CD4-positive, alpha-beta memory T cell (primary cell): ENCODE data around the gene RPL27A. TPM values are rescaled to one million over a fixed set of nuclear protein-coding genes. Genes with fewer than 3 reads are reported as not detected.

Experiments
- CTCF ChIA-PET: fragments of 350-600 bp; sonication (Branson Sonifier 250); formaldehyde crosslinking; loops from one replicate; lab custom pipeline; 2021; ENCODE audit warnings: inconsistent platforms; ENCODE audit not compliant: partially characterized antibody; lab: Charles Lee
- POLR2A ChIA-PET: fragments of 350-600 bp; sonication (Branson Sonifier 250); formaldehyde crosslinking; loops from one replicate; lab custom pipeline; 2021; ENCODE audit not compliant: partially characterized antibody; lab: Charles Lee
- DNase-seq, 5 donors: peaks; one replicate each; pipeline versions ENCODE4 v3.0.0 to v3.0.0-alpha.2; 2020 to 2022; ENCODE audit warnings: mixed read lengths in 1 of 5
- H3K27ac ChIP-seq: one replicate; pipeline ENCODE4 v1.7.0; 2013; ENCODE audit warnings: low read depth, low read length
- H3K27me3 ChIP-seq: 2 replicates; pipeline ENCODE4 v1.7.0; 2013; ENCODE audit warnings: mild to moderate bottlenecking, low read length, moderate library complexity; ENCODE audit not compliant: insufficient read depth
- H3K36me3 ChIP-seq: 2 replicates; pipeline ENCODE4 v1.7.0; 2013; ENCODE audit warnings: mild to moderate bottlenecking, low read length, moderate library complexity; ENCODE audit not compliant: insufficient read depth
- H3K4me1 ChIP-seq: 2 replicates; pipeline ENCODE4 v1.7.0; 2013; ENCODE audit warnings: mild to moderate bottlenecking, low read length, moderate library complexity; ENCODE audit not compliant: insufficient read depth
- H3K4me3 ChIP-seq, 2 donors: one replicate each; pipeline ENCODE4 v1.7.0; 2013; ENCODE audit warnings: low read length in 2 of 2, mild to moderate bottlenecking in 1 of 2
- H3K9me3 ChIP-seq, 2 donors: one replicate each; pipeline ENCODE4 v1.7.0; 2013; ENCODE audit warnings: low read length in 2 of 2, control low read depth in 1 of 2; ENCODE audit not compliant: control insufficient read depth in 1 of 2
- H3K27ac Mint-ChIP-seq, 7 donors: one replicate each; pipeline ENCODE4 v1.8.0; 2020 to 2021; ENCODE audit warnings: mixed read lengths in 7 of 7, mild to moderate bottlenecking in 6 of 7, inconsistent platforms in 3 of 7, moderate library complexity in 3 of 7
- H3K27me3 Mint-ChIP-seq, 2 donors: one replicate each; pipeline ENCODE4 v1.8.0; 2020 to 2021; ENCODE audit warnings: mixed read lengths in 2 of 2
- H3K36me3 Mint-ChIP-seq, 2 donors: one replicate each; pipeline ENCODE4 v1.8.0; 2020 to 2021; ENCODE audit warnings: mixed read lengths in 2 of 2, inconsistent platforms in 1 of 2, mild to moderate bottlenecking in 1 of 2
- H3K4me1 Mint-ChIP-seq, 4 donors: one replicate each; pipeline ENCODE4 v1.8.0; 2020 to 2021; ENCODE audit warnings: mixed read lengths in 4 of 4, mild to moderate bottlenecking in 1 of 4
- H3K4me3 Mint-ChIP-seq, 8 donors: one replicate each; pipeline ENCODE4 v1.8.0; 2020 to 2021; ENCODE audit warnings: mixed read lengths in 8 of 8, mild to moderate bottlenecking in 7 of 8, moderate library complexity in 6 of 8, inconsistent platforms in 3 of 8
- H3K9me3 Mint-ChIP-seq, 8 donors: one replicate each; pipeline ENCODE4 v1.8.0; 2020 to 2021; ENCODE audit warnings: mixed read lengths in 8 of 8, mild to moderate bottlenecking in 5 of 8, inconsistent platforms in 3 of 8, moderate library complexity in 1 of 8
- intact Hi-C: fragments of 100-400 bp; cut with micrococcal nuclease; formaldehyde crosslinking; loops from one replicate; pipeline ENCODE4 v1.15.1; 2023
- polyA plus RNA-seq, 2 donors: library from polyadenylated mRNA; unstranded; fragments of 300-500 nt; fragmentation: Illumina TruSeq; gene quantifications; one replicate each; pipeline ENCODE4 v1.2.3, GENCODE V29; 2021
- total RNA-seq, 2 experiments: library from RNA; stranded (reverse); gene quantifications; one replicate each; pipeline ENCODE4 v1.2.3, GENCODE V29; 2021

RPL27A gene
- total and polyA plus RNA-seq, 4 experiments from 2014 or later, result 1,456 to 3,736 (median 2,555) TPM

GRCh38 chr11:8713760-8714454 lies 31.3 kb downstream of the RPL27A start:
- intact Hi-C loops, result no loop called here
- Histone ChIP-seq H3K4me1 (no peaks in the 10 kb centered on the region), H3K36me3 (no peaks in the 10 kb centered on the region), H3K4me3 (no peak overlapping the region), H3K27ac (no peak overlapping the region), H3K27me3 (no peaks in the 10 kb centered on the region), H3K9me3 (no peaks in the 10 kb centered on the region)
- POLR2A ChIA-PET, result no interaction called here
- Mint-ChIP-seq H3K27ac (no peak overlapping the region), H3K9me3 (no peaks in the 10 kb centered on the region), H3K27me3 (peaks cover 0 to 4% of the 10 kb centered on the region in 2 donors), H3K36me3 (no peaks in the 10 kb centered on the region), H3K4me1 (peaks cover 0 to 5% (median 2%) of the 10 kb centered on the region in 4 donors), H3K4me3 (no peak overlapping the region)
- no peak for DNase-seq
- CTCF ChIA-PET, result no interaction called here

GRCh38 chr11:8714622-8715225 lies 32.1 kb downstream of the RPL27A start:
- Mint-ChIP-seq H3K4me3 (no peak overlapping the region), H3K36me3 (no peaks in the 10 kb centered on the region), H3K27ac (peak overlapping the region in 1 of 7 donors; percentile 56), H3K27me3 (peaks cover 0 to 4% of the 10 kb centered on the region in 2 donors), H3K4me1 (peaks cover 0 to 5% (median 2%) of the 10 kb centered on the region in 4 donors), H3K9me3 (no peaks in the 10 kb centered on the region)
- no peaks in the 10 kb centered on the region for H3K36me3 ChIP-seq
- H3K4me3 ChIP-seq, result no peak overlapping the region
- no peak overlapping the region for H3K27ac ChIP-seq
- no peak for DNase-seq
- intact Hi-C loops, result no loop called here
- ChIA-PET POLR2A (no interaction called here), CTCF (no interaction called here)
- no peaks in the 10 kb centered on the region for H3K9me3 ChIP-seq
- no peaks in the 10 kb centered on the region for H3K27me3 ChIP-seq
- no peaks in the 10 kb centered on the region for H3K4me1 ChIP-seq

GRCh38 chr11:8715501-8715900 lies 32.9 kb downstream of the RPL27A start:
- POLR2A ChIA-PET, result no interaction called here
- H3K27ac Mint-ChIP-seq, result peak overlapping the region in 1 of 7 donors; percentile 2

GRCh38 chr11:8717544-8717875 lies 34.9 kb downstream of the RPL27A start:
- Histone ChIP-seq H3K36me3 (no peaks in the 10 kb centered on the region), H3K27me3 (no peaks in the 10 kb centered on the region), H3K9me3 (no peaks in the 10 kb centered on the region), H3K27ac (no peak overlapping the region), H3K4me1 (no peaks in the 10 kb centered on the region), H3K4me3 (no peak overlapping the region)
- H3K27ac Mint-ChIP-seq, result no peak overlapping the region
- ChIA-PET POLR2A (no interaction called here), CTCF (no interaction called here)
- intact Hi-C loops, result no loop called here
- H3K36me3 Mint-ChIP-seq, result no peaks in the 10 kb centered on the region
- peaks cover 0 to 13% of the 10 kb centered on the region in 2 donors for H3K27me3 Mint-ChIP-seq
- DNase-seq, result no peak
- peaks cover 0 to 5% (median 2%) of the 10 kb centered on the region in 4 donors for H3K4me1 Mint-ChIP-seq
- H3K9me3 Mint-ChIP-seq, result no peaks in the 10 kb centered on the region
- H3K4me3 Mint-ChIP-seq, result no peak overlapping the region

More at GRCh38 chr11:8715501-8715900, 32.9 kb downstream of the RPL27A start:
- intact Hi-C loops, result no loop called here
- DNase-seq, result no peak
- Mint-ChIP-seq H3K9me3 (no peaks in the 10 kb centered on the region), H3K36me3 (no peaks in the 10 kb centered on the region), H3K4me1 (peaks cover 0 to 5% (median 2%) of the 10 kb centered on the region in 4 donors), H3K4me3 (no peak overlapping the region), H3K27me3 (peaks cover 0 to 8% of the 10 kb centered on the region in 2 donors)
- H3K4me1 ChIP-seq, result no peaks in the 10 kb centered on the region
- CTCF ChIA-PET, result no interaction called here
- no peaks in the 10 kb centered on the region for H3K36me3 ChIP-seq
- H3K4me3 ChIP-seq, result no peak overlapping the region
- no peak overlapping the region for H3K27ac ChIP-seq
- no peaks in the 10 kb centered on the region for H3K27me3 ChIP-seq
- no peaks in the 10 kb centered on the region for H3K9me3 ChIP-seq

GRCh38 chr11:8717876-8718753 lies 35.5 kb downstream of the RPL27A start:
- H3K36me3 ChIP-seq, result no peaks in the 10 kb centered on the region
- peaks cover 0 to 13% of the 10 kb centered on the region in 2 donors for H3K27me3 Mint-ChIP-seq
- H3K4me3 ChIP-seq, result no peak overlapping the region
- H3K27ac ChIP-seq, result no peak overlapping the region
- H3K4me1 Mint-ChIP-seq, result peaks cover 0 to 5% (median 2%) of the 10 kb centered on the region in 4 donors
- CTCF ChIA-PET, result no interaction called here
- H3K9me3 ChIP-seq, result no peaks in the 10 kb centered on the region
- no peaks in the 10 kb centered on the region for H3K9me3 Mint-ChIP-seq
- intact Hi-C loops, result no loop called here
- no peak overlapping the region for H3K4me3 Mint-ChIP-seq
- H3K27me3 ChIP-seq, result no peaks in the 10 kb centered on the region
- POLR2A ChIA-PET, result no interaction called here
- no peak overlapping the region for H3K27ac Mint-ChIP-seq
- no peaks in the 10 kb centered on the region for H3K36me3 Mint-ChIP-seq
- DNase-seq, result no peak
- no peaks in the 10 kb centered on the region for H3K4me1 ChIP-seq

GRCh38 chr11:8719211-8719649 lies 36.6 kb downstream of the RPL27A start:
- Mint-ChIP-seq H3K36me3 (no peaks in the 10 kb centered on the region), H3K4me1 (peaks cover 0 to 5% (median 2%) of the 10 kb centered on the region in 4 donors), H3K27ac (no peak overlapping the region), H3K27me3 (peaks cover 0 to 13% of the 10 kb centered on the region in 2 donors), H3K4me3 (no peak overlapping the region), H3K9me3 (no peaks in the 10 kb centered on the region)
- Histone ChIP-seq H3K4me3 (no peak overlapping the region), H3K27ac (no peak overlapping the region), H3K27me3 (no peaks in the 10 kb centered on the region), H3K9me3 (no peaks in the 10 kb centered on the region), H3K4me1 (no peaks in the 10 kb centered on the region), H3K36me3 (no peaks in the 10 kb centered on the region)
- POLR2A ChIA-PET, result no interaction called here
- no peak for DNase-seq
- intact Hi-C loops, result no loop called here
- CTCF ChIA-PET, result no interaction called here

GRCh38 chr11:8719721-8720120 lies 37.1 kb downstream of the RPL27A start:
- Histone ChIP-seq H3K27me3 (no peaks in the 10 kb centered on the region), H3K36me3 (no peaks in the 10 kb centered on the region), H3K27ac (no peak overlapping the region), H3K4me1 (no peaks in the 10 kb centered on the region), H3K9me3 (no peaks in the 10 kb centered on the region), H3K4me3 (no peak overlapping the region)
- Mint-ChIP-seq H3K4me1 (peaks cover 0 to 5% (median 2%) of the 10 kb centered on the region in 4 donors), H3K9me3 (no peaks in the 10 kb centered on the region), H3K4me3 (no peak overlapping the region), H3K27ac (no peak overlapping the region), H3K27me3 (peaks cover 0 to 13% of the 10 kb centered on the region in 2 donors), H3K36me3 (no peaks in the 10 kb centered on the region)
- DNase-seq, result no peak
- ChIA-PET POLR2A (no interaction called here), CTCF (no interaction called here)
- intact Hi-C loops, result no loop called here
